SK-N-SH (cell line): ENCODE measurements around the gene RNF217.

Source experiments
- CTCF ChIP-seq: fragments of 200-600 bp; sonication (generic); IDR thresholded peaks from 2 replicates; pipeline ENCODE4 v1.6.1; 2017; ENCODE audit warnings: antibody characterized with exemption, mild to moderate bottlenecking, moderate library complexity
- POLR2AphosphoS5 ChIP-seq: IDR thresholded peaks from 2 replicates; pipeline ENCODE4 v1.6.1; 2012; ENCODE audit warnings: low read depth, low read length
- SIN3A ChIP-seq: IDR thresholded peaks from 2 replicates; pipeline ENCODE4 v1.6.1; 2012; ENCODE audit warnings: low read depth, mild to moderate bottlenecking, low read length, moderate library complexity, borderline replicate concordance
- SMC3 ChIP-seq: IDR thresholded peaks from 2 replicates; pipeline ENCODE4 v1.6.1; 2012; ENCODE audit warnings: low read depth, low read length, improper control_type of control experiment

- TF ChIP-seq CTCF (no peak), SIN3A (no peak), SMC3 (no peak), POLR2AphosphoS5 (no peak)
Observed at GRCh38 chr6:125066140-125066539, 103.9 kb downstream of the RNF217 start.
